ENCODE data around the gene CLIC6.
A peak's percentile ranks its signal among the peaks of the same experiment; 100 is the strongest.
"Not testable (repeated sequence)": the region's sequence is repeated elsewhere in the genome, so short reads cannot be mapped to it uniquely, and the experiment has no call there.

Gene CLIC6

DNA sequence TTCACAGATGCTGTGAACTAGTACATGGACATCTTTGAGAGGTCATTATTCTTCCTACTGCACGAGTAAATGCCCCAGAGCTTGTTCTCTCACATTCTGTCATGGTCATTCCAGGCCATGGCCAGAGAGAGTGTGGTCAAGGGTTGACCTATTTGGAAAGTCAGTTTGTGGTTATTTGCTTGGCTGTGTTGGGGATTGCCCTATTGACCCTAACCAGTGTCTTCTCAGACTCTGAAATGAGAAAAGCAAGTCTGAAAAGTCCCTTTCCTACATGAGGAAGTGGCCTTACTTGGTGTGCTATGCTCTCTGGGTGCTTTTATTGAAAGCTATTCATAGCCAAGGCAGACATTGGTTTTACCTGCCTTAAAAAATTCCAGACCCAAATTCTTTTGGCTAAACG, 26.6 kb downstream of the CLIC6 start:
- no peak for DNase-seq

DNA sequence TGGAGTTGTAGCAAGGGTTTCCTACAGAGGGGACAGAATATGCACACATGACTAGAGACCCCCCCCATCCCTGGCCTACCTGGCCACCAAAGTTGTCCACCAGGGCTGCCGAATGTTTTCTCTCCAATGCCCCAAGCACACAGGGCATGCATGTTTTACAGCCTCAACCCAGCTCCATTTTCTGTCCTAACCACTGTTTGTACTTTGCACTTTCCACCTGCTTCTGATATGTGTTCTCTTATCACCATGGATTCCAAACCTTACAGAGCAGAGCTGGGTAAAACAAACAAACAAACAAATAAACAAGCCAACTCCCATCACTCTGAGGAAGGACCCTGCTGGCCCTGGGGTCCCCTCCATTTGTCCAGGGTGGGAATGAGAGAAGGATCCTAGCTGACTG, 27.3 kb downstream of the CLIC6 start:
- DNase-seq, result no peak

DNA sequence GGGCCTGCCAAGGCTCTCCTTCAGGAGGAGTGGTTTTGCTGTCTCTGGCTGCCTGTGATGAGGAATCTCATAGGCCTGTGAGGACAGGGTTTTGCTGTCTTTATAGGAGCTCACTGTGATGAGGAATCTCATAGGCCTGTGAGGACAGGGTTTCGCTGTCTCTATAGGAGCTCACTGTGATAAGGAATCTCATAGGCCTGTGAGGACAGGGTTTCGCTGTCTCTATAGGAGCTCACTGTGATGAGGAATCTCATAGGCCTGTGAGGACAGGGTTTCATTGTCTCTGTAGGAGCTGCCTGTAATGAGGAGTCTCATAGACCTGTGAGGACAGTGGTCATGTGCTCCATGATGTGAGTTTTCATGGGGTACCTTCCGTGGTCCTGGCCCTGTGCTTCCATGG, 29.0 kb downstream of the CLIC6 start:
- no peak for DNase-seq

DNA sequence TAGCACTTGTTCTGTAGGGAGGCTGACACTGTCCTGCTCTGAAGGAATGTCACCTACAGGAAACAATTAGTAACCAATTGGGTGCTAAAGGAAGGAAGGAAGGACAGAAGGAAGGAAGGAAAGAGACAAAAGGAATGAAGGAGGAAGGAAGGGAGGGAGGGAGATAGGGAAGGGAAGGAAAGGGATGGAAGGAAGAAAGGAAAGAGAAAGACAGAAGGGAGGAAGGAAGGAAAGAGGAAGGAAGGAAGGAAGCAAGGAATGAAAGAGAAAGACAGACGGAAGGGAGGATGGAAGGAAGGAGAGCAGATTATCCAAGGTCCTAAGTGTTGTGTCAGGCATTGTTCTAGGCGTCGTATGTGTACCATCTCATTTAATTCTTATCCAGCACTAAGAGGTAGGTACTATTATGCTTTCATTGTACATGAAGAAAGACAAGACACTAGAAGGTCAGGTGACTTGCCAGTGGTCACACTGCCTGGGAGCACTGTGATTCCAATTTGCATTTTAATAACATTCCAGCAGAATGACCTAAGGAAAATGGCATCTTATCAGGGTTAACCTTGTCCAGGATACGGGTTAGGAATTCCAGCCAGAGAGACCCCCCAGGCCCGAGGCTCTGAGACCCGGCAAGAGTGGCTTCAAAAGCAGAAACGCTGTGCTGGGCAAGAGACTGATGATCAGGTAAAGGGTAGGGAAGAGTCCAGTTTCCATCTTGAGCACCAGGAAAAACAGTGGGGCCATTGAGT, 29.6 kb downstream of the CLIC6 start:
- no peak for DNase-seq

DNA sequence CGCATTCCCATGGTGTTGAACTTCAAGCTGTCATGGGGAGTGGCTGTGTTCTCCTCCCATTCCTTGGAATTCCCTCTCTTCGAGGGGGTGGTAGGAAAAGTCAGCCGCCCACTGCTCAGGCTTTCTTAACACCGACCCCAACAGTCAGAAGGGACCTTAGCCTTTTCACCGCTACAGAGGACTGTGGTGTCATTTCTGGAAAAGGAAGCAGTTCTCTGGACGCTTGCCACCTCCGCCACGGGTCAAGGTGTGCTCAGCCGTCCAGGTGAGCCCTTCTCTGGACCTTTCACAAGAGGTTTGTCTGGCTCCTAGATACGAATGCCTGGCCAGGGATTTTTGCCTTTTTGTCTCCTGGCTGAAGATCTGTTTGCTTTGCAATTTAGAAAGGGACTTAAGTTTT, 31.8 kb downstream of the CLIC6 start:
- DNase-seq, result no peak

DNA sequence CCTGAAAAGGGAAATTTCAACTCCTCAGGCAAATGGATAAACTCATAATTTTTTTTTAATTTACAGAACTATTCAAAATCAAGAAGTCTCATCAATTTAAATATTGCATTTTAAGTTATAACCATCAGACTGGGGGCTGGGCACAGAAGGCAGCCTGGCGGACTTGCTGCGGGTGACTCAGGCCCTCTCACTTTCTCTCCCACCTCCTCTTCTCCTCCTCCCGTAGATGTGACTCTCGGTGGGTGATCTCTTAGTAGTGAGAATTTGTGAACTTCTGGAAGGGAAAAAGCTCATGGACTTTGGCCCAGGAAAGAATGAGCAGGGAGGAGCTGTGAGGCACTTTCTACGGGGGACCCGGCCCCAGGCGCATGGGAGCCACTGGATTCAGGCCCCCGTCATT, 32.9 kb downstream of the CLIC6 start:
- DNase-seq, result no peak

DNA sequence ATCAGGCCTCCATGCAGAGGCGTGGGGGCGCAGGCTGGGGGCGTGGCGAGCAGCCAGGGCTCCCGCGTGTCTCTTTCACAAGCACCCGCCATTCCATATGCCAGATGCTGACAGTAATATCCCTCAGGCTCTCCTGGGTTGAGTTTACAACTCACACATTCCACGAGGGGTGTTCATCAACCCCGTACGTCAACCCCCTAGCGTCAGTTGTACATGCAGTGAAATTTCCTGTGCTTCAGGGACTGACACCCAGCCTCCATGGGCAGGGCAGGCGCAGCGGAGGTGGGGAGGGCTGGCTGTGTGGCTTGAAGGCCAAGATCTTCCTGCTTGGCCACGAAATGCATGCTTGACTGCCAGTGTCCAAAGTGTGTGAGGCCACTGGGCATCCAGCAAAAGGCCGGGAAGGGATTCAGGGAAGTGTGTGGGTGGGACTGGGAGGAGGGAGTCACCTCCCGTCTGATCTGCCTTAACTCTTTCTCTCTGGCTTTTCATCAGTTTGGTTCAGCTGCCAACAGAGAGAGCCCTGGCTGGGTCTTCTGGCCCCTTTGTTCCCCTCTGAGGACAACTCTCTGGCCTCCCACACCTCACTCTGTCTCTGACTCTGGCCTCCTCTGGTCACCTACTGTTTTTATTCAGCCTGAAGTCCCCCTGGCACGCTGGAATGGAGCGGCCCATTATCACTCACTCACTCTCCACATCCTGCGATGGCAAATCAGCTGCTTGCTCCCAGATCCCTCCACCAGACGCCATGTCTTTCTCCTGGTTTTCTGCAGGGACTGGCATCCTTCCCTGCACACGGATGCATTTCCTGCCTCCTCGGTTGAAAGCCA, 33.8 kb downstream of the CLIC6 start:
- DNase-seq, result no peak

DNA sequence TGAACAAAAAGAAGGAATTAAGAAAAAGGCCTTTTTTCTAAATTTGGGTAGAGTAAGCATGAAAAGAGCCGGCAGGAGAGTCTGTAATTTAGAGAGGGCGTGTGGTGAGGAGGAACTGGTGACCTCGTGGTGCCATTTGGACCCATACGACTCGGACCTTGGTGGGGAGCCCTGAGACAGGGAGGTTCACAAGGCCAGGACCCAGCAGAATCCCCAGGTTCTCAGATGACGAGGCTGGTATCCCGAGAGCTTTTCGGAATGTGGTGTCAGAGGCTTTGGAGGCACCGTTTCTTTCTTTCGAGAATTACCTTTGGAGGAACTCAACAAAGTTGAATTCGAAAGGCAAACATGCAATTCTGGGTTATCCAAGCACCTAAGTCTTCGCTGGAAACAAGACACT, 34.8 kb downstream of the CLIC6 start:
- no peak for DNase-seq

DNA sequence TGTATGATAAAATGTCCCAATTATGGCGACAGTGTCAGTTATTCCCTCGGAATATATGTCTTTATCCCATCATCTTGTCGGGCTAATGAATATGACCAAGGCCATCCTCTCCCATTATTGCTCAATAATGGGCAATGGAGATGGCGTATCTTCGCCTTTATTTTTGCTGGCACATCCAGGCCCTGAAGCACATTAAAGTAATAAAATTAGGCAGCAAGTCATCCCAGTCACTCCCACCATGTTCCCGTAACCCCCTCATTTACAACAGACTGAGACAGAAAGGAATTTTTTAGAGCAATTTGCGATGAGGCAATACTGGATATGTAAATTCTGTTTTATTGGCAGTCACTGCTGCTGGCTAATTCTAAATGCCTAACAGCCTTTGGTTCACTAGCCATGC, 35.3 kb downstream of the CLIC6 start:
- DNase-seq, result no peak

DNA sequence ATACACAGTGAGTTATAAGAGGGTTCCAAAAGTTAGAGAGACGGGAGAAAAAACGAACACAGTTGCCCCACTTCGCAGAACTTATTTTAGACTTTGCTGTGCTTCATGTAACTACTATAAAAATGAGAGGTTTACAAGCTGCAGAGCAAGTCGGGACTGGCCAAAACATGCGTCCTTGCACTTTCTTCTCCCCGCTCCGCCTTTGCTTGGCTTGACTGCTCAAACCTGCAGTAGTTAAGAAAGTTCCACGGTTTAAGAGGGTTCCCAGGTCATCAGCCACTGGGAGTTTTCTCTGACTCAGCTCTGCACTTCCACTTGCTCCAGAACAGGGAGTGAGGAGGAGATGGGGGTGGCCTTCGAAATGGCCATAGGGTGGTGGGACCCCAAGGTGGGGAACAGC, 36.2 kb downstream of the CLIC6 start:
- DNase-seq, result no peak

DNA sequence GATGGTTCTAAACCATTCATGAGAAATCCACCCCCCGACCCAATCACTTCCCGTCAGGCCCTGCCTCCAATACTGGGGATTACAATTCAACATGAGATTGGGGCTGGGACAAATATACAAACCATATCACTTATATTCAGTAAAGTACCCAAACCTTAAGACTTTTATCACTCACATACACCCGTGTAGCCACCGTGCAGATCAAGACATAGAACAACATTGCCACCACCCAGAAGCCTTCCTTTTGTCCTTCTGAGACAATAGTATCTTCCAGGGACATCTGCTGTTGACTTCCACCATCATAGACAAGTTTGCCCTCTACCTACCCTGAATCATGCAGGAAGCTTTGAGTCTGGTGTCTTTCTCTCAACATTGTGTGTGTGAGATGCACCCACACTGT, 37.5 kb downstream of the CLIC6 start:
- DNase-seq, result no peak

DNA sequence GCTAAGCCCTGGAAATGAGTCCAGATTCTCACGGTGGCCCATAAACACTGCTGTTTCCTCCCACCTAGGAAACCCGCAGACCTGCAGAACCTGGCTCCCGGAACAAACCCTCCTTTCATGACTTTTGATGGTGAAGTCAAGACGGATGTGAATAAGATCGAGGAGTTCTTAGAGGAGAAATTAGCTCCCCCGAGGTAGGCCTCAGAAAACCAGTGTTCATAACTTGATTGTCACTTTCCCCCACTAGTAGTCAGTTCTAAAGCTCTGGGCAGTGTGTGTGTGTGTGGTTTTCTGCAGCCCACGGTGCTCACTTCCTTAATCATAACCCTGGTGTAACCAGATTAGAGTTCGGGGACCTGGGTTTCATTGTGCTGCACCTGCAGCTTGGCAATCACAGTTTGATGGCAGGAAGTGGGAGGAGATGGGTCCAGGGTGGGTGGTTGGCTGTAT, 39.1 kb downstream of the CLIC6 start:
- no peak for DNase-seq

DNA sequence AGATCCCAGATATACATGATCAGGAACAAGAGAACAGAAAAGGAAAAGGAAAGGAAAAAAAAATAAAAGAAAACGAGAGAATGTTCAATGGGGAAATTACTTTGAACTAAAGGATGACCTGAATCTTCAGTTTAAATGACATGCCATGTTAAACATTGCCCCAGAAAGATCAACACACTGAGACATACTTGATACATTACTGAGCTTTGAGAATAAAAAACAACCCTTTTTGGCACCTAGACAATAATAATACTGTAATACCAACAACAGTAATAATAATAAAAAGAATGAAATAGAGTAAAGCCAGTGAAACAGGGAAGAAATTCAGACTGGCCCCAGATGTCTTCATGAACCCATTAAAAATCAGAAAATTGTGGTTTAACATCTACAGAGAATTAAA, 44.8 kb downstream of the CLIC6 start:
- no peak for DNase-seq

DNA sequence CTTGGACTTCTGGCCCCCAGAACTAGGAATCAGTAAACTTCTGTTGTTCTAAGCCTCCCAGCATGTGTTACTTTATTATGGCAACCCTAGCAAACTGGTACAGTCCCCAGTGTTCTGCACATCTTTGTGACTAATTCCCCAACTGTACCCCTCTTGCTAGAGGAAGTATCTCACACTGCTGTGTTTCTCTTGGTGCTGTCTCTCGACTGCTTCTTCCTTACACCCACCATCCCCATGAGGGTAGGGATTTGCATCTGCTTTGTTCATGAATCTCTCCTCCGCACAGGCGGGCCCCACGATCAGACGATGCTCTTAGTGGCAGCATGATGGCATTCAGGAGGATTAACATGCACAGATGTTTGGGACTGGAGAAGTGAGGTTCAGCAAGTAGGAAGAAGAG, 46.7 kb downstream of the CLIC6 start:
- DNase-seq, result no peak

DNA sequence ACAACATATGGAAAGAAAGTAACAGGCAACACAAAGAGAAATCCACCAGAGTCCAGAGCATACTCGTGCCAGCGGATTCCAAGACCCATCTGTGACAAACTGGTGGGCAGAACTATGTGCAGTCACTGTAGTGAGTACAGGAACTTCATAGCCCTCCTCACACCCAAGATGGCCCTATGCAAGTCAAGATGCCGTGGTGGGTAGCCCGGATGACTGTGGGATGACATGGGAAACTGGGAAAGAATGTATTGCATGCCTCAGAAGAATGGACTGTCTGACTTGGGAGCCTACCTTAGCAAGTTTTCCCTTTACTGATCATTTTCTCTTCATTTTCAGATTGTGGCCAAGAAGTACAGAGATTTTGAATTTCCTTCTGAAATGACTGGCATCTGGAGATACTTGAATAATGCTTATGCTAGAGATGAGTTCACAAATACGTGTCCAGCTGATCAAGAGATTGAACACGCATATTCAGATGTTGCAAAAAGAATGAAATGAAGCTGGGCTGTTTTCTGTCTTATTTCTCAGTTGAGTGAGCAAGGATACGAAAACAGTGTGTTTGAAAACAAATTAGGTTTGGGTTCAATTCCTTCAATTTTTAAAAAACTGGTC, 47.3 kb downstream of the CLIC6 start:
- no peak for DNase-seq

DNA sequence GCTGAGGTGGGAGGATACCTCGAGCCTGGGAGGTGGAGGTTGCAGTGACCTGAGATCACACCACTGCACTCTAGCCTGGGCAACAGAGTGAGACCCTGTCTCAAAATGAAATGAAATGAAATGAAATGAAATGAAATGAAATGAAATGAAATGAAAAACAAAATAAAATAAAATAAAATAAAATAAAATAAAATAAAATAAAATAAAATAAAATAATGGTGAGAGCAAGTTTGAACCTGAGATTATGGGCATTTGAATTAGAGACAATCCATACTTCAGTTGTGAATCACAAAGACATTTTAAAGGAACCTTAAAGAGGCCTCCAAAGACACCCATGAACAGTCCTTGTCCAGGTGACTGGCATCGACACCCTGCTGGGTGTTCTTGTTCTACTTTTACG, 49.7 kb downstream of the CLIC6 start:
- not testable (repeated sequence) for DNase-seq

DNA sequence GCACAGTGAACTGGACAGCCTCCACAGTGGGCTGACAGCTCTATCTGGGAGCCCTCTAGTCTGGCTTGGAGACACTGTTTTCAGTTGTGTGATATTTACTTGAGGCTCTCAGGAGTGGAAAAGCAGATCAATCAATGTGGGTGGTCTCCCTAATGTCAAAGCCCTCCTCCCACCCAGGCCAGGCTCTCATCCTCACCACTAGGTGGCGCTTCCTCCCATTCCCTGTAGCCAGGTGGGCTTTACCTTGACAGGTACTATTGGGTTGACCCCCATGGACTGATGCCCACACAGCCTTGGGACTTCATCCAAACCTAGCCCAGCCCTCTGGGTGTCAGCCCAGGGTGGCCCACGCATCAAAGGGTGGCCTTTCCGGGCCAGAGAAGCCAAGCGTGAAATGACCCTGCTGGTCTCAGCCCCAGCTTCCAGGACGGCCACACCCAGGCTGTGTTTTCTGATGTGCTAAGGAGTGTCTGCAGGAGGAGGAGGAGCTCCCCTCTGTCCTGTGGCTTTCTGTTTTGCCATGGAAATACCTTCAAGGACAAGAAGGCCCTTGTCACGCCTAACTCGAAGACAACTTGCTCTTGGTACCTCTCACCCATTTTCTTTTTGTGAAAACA, 54.0 kb downstream of the CLIC6 start:
- peak; percentile 28 for DNase-seq

DNA sequence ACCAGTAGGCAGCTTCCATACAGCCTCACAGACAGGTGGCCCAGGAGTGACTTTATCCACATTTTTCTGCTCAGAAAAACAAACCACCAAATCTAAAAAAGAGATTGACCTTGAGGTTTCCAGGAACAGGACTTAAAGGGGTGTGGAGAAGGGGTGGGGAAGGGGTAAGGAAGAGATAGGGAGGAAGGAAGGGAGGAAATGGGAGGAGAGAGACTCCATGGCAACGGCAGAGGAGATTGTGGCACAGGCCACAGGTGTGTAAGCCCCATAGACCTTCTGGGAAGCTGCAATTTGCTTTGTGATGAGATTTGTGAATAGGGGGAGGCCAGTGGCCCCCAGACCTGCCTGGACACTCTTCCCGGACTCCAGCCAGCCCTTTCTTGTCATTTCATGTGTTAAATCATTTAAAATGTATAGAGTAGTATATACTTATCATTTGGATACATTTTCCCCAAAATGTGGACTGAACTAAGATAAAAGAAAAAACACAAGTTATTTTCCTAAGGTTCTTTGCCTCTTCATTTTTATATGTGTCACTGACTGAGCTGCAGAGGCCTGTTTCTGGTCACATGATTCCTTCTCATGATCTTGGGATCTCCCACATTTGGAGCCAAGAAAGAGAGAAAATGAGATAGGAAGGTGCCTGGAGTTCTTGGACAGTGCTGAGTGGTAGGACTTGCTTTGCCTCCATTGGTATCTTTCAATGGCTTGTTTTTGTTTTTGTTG, 55.5 kb downstream of the CLIC6 start:
- no peak for DNase-seq

DNA sequence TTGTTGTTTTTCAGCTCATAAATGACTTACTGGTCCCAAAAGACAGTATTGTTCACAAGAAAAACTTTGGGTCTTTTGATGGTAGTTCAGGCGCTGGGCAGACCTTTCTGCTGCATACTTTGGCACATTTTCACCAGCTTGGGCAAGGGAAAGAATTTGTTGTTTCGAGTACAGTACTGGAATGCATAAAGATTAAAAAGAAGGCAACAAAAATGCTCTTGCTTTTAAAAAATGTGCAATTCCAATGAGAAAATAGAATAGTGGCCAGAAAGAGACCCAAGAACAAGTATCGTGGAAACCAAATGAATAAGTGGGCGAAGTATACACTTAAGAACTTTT, 56.0 kb downstream of the CLIC6 start:
- no peak for DNase-seq

DNA sequence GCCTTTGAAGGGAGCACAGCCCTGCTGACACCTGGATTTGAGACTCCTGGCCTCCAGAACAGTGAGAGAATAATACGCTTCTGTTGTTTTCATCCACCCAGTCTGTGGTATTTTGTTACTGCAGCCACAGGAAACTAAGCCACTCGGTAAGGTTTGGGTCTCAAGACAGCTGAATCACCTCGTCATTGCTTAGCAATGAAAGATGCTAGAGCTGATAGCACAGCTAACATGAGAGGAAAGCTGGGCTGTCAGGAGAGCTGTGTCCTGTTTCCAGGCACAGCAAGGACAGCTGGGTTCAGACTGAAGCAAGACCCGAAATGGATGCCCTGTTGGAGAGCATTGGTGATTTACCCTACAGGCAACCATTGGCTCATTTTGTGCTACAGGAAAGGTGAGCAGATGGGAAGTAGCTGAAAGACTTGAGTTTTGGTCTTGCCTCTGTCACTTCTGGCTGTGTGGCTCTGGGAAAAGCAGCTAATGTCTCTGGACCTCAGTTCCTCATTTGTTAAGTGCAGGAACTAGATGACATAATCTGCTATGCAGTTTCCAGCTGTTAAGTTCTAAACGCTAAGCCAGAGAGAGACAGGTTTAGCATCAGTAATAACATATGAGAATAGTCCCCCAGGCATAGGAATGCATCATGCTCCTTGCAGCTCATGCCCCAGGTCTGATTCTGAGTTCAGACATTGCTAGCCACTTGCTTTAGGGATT, 58.0 kb downstream of the CLIC6 start:
- DNase-seq, result no peak

DNA sequence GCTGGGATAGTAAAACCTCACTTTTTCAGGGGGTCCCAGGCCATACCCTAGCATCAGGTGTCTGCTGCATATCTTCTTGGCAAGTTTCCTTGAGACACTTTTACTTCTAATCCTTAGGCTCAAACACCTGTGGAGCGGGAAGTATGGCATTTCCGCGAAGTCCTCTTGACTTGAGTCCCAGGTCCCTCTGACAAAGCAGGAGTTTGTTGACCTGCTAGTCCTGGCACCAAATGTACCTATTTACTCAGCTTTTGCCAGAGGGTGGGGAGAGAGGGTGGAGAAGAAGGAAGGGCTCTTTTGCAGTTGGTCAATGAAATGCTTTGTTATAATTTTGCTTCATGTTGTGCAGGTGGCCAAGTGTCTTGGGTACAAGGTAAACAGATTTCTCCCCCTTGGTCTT, 59.7 kb downstream of the CLIC6 start:
- peak; percentile 58 for DNase-seq

DNA sequence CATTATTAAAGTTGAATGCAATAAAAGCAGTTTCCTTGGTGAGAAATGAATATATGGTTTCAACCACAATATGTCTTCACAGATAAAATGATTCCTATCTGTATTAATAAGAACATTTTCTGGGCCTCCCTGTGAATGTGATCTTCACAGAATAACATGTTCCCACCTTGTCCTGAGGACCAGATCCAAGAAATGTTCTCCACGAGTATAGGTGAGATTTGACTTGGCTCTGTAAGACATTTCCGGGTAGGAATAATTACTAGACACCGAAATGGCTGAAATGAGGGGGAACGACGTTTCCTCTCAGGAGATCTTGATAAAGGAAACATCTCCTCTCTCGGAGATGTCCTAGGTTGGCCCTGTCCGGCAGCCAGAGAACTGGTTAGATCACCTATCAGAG, 61.4 kb downstream of the CLIC6 start:
- no peak for DNase-seq
